NCI-H2227 treated with DMSO at 0.1 percent for 48 hours (cell line): ENCODE measurements around the gene CSDE1.

ENCODE experiments used
- DNase-seq: peaks from one replicate; lab custom pipeline; 2025; lab: John Stamatoyannopoulos, UW

CSDE1 gene

GRCh38 chr1:114749835-114750234 lies 7.9 kb downstream of the CSDE1 start:
- no peak for DNase-seq

GRCh38 chr1:114746450-114747121 lies 11.2 kb downstream of the CSDE1 start:
- DNase-seq: no peak

- DNase-seq: no peak
Observed at GRCh38 chr1:114745291-114745690, 12.5 kb downstream of the CSDE1 start.

GRCh38 chr1:114741963-114742746 lies 15.6 kb downstream of the CSDE1 start:
- no peak for DNase-seq

- no peak for DNase-seq
Observed at GRCh38 chr1:114740331-114740730, 17.5 kb downstream of the CSDE1 start.

- no peak for DNase-seq
Observed at GRCh38 chr1:114737314-114737849, 20.4 kb downstream of the CSDE1 start.

GRCh38 chr1:114735479-114735878 lies 22.3 kb downstream of the CSDE1 start:
- DNase-seq: no peak

GRCh38 chr1:114729782-114730181 lies 28.0 kb downstream of the CSDE1 start:
- no peak for DNase-seq

- DNase-seq: no peak
Observed at GRCh38 chr1:114728553-114728952, 29.2 kb downstream of the CSDE1 start.

GRCh38 chr1:114725230-114725629 lies 32.6 kb downstream of the CSDE1 start:
- DNase-seq: no peak

GRCh38 chr1:114723915-114724314 lies 33.9 kb downstream of the CSDE1 start:
- DNase-seq: no peak

GRCh38 chr1:114723457-114723856 lies 34.3 kb downstream of the CSDE1 start:
- no peak for DNase-seq

- DNase-seq: no peak
Observed at GRCh38 chr1:114720492-114720891, 37.3 kb downstream of the CSDE1 start.

GRCh38 chr1:114719424-114719787 lies 38.4 kb downstream of the CSDE1 start:
- DNase-seq: no peak

- DNase-seq: no peak
Observed at GRCh38 chr1:114718661-114719423, 38.9 kb downstream of the CSDE1 start.

- DNase-seq: peak; percentile 89
Observed at GRCh38 chr1:114716304-114717170, 41.2 kb downstream of the CSDE1 start, which contains the start of gene NRAS. Gene NRAS, minus strand, starts transcription at chr1:114716771. Its CDS starts 611 bp downstream, at chr1:114716160.

- DNase-seq: peak; percentile 38
Observed at GRCh38 chr1:114715952-114716303, 41.9 kb downstream of the CSDE1 start.

- DNase-seq: no peak
Observed at GRCh38 chr1:114712977-114713376, 44.8 kb downstream of the CSDE1 start.

- DNase-seq: no peak
Observed at GRCh38 chr1:114710360-114710759, 47.4 kb downstream of the CSDE1 start.

- no peak for DNase-seq
Observed at GRCh38 chr1:114707604-114708003, 50.2 kb downstream of the CSDE1 start.

GRCh38 chr1:114703242-114703641 lies 54.5 kb downstream of the CSDE1 start:
- no peak for DNase-seq

GRCh38 chr1:114702737-114703136 lies 55.0 kb downstream of the CSDE1 start:
- DNase-seq: no peak
